ENCODE data around the gene LEF1. TPM values are rescaled to one million over a fixed set of nuclear protein-coding genes. Genes with fewer than 3 reads are reported as not detected.

The LEF1 gene
- 10 to 100 TPM; 21.7 to 54.1 (median 48.9) TPM for polyA plus RNA-seq (ENCODE audit: insufficient read depth in 1 of 5, insufficient read length in 5 of 5, low replicate concordance in 1 of 5)
- long read RNA-seq, donor 1, partial matches to known transcripts: 0 of 3 reads
- long read RNA-seq, donor 1, other reads (novel, unspliced or antisense): 0 of 3 reads
- long read RNA-seq, donor 2, partial matches to known transcripts: 0 of 2 reads
- long read RNA-seq, donor 2, other reads (novel, unspliced or antisense): 0 of 2 reads
- long read RNA-seq, donor 3, partial matches to known transcripts: 0 of 2 reads
- long read RNA-seq, donor 3, other reads (novel, unspliced or antisense): 0 of 2 reads
- long read RNA-seq, donor 4, partial matches to known transcripts: 0 of 1 reads
- long read RNA-seq, donor 4, other reads (novel, unspliced or antisense): 0 of 1 reads
- long read RNA-seq, donor 5, partial matches to known transcripts: 0 of 1 reads
- long read RNA-seq, donor 5, other reads (novel, unspliced or antisense): 0 of 1 reads
- long read RNA-seq, donor 6, partial matches to known transcripts: 0 of 4 reads
- long read RNA-seq, donor 6, other reads (novel, unspliced or antisense): 0 of 4 reads
- long read RNA-seq, donor 7, partial matches to known transcripts: 0 of 1 reads
- long read RNA-seq, donor 7, other reads (novel, unspliced or antisense): 0 of 1 reads
- long read RNA-seq, donor 8, partial matches to known transcripts: 0 of 1 reads
- long read RNA-seq, donor 8, other reads (novel, unspliced or antisense): 0 of 1 reads

DNA sequence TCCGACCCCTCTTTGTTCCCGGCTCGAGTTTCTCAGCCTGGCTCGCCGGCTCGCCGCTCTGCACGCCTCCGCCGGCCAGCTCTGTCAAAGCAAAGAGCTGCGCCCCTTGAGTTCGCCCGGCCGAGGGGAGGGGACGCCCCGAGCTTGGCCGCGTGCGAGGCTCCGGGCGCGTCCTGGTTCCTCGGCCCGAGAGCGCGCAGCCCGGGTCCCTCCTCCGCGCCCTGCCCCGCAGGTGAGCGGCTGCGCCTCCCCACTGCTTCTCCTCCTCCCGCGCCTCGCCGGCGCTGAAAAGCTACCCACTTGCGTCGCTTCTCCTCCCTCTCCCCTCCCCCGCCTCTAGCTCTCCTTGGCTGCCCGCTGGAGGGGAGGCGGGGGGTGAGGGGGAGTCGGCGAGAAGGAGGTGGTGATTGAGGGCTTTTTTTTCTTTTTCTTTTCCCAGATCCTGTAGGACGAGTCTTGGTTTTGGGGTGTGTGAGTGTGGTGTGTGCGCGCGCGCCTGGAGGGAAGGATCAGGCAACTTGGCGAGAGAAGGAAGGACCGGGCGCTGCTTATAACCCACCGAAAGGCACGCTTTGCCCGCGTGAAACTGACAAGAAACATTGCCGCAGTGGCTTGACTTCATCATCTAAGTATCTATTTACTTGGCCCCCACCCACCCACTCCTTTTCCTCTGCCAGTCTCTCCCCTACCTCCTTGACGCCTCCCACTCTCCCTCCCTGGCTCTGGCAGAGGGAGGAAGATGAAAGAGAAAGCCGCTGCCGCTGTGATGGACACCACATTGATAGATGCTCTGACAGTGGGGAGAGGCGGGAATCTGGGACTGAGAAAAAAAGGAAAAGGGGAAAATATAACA, at the start of gene LEF1:
Gene LEF1 (minus strand): TSS at position 262 of the 853 bp plus-strand sequence. CDS start 1,165 bp downstream, outside the sequence.
- DNase-seq: peak; percentile 68 to 69

DNA sequence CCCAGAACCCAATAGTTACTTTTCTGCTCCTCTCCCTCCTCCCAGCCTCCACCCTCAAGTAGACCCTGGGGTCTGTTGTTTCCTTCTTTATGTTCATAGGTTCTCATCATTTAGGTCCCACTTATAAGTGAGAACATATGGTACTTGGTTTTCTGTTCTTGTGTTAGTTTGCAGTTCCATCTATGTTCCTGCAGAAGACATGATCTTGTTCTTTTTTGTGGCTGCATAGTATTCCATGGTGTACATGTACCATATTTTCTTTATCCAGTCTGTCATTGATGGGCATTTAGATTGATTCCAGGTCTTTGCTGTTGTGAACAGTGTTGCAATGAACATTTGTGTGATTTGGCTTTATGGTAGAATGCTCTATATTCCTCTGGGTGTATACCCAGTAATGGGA, 47.8 kb upstream of the LEF1 start:
- no peak for DNase-seq

DNA sequence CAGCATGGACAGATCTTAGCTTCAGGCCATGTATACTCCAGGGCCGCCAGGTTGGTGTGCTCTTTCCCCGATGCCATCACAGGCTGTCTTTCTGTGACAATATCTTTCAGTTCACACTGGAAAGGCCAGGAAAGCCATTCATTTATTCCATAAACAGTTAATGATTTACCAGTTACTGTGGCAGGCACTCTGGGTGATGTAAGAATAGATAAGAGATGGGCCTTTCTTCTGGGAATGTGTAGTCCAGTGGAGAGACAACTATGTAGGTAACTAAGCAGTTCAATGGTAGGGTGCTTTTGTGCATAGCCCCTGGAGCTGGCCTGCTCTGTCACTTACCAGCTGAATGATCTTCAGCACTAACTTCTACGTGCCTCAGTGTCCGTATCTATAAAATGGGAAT, 46.3 kb upstream of the LEF1 start:
- no peak for DNase-seq

DNA sequence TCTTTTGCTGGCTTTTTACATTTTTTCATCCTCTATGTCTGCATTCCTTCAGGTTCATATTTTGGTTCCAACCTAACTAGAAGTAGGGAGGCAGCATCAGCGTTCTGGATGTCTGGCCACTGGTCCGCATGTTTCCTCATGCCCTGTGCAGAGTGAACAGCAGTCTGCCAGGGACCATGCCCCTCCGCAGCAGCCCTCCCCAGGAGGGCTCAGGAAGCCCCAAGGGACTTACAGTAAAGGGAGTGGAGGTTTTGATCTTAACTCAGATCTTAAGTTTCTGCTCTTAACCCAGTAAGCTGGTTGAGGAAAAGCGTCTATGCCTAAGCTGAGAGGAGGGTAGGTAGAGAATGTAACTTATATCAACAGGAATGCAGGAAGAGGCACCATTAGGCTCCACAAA, 45.0 kb upstream of the LEF1 start:
- DNase-seq: no peak

DNA sequence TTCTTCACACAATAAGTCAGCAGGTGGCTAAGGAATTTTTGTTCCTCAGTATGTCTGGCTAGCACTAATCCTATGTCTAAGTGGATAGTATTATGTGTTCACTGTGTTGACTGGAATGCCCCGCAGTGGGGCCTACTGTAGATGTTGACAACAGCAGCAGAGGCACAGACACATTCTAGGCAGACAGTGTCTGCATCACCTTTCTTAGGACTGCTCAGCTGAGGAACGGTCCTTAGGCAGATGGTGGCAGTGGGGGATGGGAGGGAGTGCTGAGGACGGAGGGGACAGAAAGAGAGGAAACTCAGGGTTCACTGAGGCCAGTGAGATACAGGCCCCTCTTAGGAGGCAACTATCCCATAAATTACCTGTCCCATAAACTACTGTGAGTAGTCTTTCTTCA, 44.6 kb upstream of the LEF1 start:
- no peak for DNase-seq

DNA sequence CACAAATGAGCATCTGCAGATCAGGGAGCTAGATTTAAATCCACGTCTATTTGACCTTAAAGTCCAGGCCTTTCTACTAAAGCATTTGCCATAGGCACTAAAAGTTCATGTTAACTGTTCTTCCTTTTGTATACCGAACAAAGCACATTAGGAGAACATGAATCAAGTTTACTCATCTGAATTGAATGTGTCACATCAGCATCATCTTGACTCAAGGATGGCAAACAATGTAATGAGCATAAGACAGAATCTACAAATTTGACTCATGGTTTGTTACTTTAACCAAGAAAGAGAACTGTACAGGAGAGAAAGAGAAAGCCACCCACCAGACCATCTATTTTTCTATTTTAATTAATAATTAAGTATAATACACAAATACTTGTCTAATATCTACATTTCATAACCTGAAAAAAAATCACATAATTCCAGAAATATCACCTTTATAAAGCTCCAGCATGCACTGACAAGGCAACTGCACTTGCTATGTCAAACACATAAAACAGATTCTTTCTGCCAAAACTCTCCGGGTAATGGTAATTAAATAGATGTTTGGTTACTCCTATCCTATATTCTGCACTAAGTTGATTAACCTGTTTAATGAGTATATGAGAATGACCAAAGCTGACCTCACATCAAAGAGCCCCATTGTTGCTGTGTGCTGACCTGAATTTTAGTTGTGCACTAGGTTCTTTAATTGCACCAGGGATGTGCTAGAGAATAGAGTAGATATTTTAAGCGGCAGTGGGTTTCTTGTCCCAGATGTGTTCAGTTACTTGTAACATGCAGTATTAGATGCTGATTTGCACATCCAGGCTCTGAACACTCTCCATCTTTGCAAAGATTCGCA, 42.5 kb upstream of the LEF1 start:
- no peak for DNase-seq

DNA sequence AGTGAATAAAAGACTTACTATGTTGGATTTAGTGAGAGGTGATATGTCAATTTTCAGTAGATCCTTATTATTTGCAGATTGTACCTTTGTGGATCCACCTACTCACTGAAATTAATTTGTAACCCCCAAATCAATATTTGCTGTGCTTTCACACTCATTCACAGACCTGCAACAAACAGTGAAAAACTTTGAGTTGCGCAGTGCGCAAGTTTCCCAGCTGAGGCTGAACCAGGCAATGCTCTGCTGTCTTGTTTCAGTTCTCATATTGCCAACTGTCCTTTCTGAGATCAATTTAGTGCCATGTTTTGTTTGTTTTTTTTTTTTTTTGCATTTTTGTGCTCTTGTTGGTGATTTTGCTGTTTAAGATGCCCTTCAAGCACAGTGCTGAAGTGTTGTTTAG, 40.8 kb upstream of the LEF1 start:
- DNase-seq: no peak

DNA sequence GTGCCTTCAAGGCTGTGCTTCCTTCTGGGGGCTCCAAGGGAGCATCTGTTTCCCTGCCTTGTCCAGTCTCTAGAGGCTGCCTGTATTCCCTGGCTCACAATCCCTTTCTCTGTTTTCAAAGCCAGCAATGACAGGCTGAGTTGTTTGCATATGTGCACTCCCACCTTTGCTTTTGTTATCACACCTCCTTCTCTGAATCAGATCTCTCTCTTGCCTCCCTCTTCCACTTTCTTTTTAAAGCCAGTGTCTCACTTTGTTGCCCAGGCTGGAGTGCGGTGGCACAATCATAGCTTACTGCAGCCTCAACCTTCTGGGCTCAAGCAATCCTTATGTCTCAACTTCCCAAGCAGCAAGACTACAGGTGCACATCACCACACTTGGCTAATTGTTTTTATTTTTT, 37.1 kb upstream of the LEF1 start:
- no peak for DNase-seq

DNA sequence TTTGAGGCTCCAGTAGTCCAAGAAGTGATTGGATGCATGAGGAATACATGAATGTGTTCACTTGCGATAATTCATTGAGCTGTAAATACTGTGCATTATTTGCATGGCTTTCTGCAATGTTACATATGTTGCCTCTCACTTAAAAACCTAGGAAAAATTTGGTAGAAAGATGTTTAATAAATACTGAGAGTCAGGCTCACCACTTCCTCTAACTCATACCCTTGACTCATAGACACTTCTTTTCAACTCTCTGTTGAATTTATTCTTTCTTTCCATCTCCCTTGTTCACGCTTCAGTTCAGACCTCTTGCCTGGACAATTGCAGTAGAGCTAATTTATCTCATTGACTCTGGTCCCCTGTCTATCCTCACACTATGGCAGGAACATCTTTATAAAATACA, 35.8 kb upstream of the LEF1 start:
- DNase-seq: no peak

DNA sequence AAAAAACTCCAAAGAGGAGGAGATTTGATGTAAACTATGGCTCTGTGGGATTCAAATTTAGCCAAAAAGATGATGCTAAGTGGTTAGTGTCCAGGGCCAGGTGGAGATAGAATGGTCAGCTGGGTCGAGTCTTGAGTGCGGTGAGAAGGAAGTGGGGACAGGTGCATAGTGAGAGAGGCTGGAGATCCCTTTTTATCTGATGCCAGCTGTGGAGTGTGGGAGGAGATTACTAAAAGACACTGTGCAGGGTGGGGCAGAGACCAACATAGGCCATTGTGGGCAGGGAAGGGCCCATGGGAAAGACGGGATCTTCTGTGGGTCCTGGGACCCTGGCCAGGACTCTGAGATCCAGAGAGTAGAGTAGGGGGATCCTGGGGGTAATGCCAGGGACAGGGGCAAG, 34.6 kb upstream of the LEF1 start:
- no peak for DNase-seq

DNA sequence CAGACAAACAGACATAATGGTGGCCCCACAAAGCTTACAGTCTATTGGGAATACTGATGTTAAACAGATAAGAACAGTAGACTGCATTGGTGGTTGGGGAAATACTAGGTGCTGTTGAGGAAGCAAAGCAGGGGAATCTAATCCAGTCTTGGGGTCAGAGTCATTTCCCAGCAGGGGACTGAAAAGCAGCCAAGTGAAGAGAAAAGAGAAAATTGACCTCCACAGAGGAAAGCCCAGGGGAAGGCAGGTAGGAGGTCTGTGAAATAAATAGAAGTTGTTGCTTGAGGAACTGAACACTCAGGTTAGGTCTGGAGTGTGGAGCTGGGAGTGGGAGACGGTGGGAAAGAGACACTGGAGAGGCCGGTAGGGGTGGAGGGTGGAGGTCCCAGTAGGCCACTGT, 33.0 kb upstream of the LEF1 start:
- no peak for DNase-seq

DNA sequence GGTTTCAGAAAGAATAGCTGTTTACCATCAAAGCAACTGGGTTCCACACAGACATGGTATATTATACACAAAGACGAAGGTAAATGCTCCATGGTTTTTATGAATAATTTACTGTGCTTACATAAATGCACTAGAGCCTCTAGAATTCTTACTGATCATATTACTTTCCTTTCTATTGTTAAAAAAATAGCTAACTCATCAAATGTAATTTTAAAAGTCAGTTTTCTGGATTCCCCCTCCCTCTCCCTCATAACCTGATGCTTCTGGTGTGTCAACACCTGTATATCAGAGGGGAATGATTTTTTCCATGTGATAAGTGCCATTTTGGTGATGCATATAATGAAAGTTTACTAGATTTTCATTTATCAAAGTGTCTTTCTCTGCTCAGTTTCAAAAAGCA, 31.1 kb upstream of the LEF1 start:
- no peak for DNase-seq

DNA sequence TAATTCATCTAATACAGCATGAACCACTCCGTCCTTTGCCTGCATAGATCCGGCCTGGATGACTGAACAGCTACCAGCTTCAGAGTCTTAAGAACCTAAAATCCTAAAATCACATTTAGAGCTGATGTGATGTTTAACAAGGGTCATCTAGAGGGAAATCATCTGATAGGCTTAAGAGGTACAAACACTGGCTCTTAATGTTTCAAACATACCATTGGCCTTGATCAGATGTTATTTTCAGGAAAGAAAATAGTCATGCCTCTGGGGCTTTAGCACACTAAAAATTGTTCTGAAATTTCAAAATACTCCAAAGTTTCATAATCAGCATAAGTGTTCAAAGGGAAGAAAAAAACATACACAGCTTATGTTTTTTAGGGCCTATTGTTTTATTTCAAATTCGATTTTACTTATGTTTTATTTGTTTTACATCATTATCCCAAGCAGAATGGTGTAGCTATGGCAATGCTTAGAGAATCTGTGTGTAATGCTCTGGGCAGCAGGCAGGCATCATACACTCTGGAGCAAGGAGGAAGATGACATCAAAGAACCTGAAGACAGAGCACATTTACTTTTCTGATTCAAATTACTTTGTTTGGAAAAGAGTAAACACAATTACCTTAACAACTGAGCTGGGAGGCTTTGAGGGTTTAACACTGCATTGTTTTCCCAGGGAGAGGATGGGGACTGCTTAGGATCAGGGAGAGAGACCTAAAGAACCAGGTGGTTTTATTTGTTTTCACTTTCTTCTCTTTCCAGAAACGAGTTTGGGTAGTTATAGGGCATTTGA, 25.3 kb upstream of the LEF1 start:
- no peak for DNase-seq

DNA sequence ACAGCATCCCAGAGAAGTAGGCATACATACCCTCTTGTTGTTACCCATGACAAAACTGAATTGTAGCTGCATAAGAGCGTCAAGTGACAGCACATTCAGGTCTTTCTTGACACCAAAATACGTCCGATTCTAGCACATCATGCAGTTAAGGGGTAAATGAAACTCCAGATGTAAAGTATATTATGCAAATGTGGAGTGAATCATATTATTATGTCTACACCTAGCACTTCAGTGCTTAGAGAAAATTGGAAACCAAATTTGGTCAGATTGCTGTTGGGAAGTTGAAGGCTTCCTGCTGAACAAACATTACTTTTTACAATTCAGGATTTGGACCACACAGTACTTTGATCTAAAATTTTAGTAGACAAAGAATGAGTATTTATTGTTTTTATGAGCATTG, 24.2 kb upstream of the LEF1 start:
- no peak for DNase-seq

DNA sequence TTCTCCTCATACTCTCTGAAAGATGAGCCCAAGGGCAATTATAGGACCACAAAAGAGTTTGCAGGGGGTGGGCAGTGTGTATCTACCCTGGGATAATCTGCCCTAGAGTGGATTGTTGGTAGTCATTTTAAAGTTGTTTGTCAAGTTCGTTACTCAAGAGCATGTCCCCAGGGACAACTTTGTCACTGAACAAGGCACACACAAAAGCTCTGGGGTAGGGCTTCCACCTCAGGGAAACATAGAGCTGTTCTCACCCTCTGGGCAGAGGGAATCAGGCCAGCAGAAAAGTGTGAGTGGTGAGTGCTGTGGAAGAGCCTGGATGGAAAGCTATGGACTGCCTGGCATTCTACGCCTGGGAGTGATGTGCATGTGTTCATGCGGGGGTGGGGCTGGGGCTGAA, 23.3 kb upstream of the LEF1 start:
- DNase-seq: no peak

DNA sequence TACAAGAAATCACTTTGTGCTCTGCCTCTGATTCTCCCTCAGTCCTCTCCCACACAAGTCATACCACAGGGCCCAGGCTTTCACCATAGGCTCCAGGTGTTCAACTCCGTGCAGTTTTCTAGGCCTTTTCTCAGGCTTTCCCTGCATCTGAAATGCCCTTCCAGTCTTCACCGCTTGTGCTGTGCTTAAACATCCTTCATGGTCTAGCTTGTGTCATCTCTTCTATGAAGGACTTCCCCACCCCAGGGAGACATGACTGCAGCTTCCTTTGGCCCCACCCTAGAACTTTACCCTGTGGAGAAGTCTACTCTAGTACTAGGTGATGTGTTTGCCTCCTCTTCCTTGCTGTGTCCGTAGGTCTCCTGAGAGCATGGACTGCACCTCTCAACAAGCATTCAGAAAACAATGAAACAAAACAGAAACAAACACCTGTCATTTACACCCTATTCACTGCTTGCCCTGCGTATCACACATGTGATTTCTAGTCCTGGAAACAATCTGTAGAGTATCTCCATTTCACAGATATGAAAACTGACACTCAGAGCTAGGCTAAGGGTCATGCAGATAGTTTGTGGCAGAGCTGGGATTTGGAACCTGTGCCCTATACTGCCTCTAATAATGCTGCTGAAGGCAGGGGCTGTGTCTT, 22.7 kb upstream of the LEF1 start:
- DNase-seq: no peak

DNA sequence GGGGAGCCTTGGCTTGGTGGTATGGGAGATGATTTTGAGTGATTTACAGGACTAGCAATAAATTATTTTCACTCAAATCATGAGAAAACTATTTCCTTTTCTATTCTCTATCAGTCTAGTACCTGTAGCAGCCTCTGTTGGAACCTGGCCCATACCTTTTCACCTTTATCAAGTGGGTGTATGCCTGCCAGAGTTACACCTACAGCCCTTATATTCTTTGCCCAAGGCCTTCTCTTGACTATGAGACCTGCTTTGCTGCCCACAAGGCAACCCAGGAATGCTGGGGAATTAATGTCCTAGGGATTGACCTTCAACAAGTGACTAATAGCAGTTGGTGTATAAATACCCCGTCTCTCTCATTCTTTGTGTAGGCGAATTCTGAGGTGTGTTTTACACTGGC, 20.0 kb upstream of the LEF1 start:
- no peak for DNase-seq

DNA sequence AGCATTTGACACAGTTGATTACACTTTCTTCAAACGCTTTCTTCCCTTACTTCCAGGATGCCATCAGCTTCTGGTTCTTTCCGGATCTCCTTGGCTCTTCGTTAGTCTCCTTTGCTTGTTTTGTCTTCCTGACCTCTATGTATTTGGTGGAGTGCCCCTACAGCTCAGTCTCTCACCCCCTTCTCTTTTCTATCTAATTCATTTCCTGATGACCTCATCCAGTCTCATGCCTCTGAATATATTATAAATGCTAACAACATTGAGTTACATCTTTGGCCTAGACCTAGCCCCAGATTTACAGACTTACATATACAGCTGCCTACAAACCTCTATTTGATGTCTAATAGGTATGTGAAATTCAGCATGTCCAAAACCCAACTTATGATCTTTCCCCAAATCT, 16.5 kb upstream of the LEF1 start:
- no peak for DNase-seq

DNA sequence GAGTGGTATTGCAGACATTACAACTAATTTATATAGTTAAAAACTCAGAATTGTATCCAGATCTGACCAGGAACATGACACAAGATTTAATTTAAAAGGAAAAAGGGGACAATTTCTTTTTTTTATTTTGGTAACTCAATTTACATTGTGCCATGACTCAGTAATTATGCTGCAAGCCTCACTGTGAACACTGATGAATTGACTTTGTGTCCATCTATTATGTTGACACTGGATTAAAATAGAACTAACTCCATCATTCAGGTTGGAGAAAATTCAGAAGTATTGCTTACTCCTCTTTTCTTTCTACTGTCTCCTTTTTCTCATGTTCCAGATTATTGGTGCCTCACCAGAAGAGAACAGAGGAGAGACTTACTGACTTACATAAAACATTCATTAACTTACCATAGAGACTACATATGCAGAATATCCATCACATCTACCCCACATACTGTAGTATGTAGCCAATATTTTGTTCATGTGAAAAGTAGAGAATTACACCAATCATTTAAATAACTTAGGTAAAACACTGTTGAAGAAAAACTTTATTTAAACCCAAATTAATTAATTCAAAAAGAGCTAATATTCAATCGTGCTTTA, 15.8 kb upstream of the LEF1 start:
- no peak for DNase-seq

DNA sequence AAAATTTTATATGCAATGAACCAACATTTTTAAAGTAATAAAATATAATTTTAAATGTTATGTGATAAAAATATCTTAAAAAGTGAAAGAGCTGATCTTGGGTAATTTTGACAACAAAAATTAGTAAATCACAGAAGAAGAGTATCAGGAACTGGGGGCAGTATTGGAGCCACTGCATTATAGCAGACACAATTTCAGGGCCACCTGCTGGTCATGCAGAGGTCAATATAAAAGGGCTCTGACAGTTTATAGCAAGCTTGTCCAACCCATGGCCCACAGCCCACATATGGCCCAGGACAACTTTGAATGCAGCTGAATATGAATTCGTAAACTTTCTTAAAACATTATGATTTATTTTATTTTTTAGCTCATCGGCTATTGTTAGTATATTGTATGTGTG, 13.0 kb upstream of the LEF1 start:
- no peak for DNase-seq
